ENCODE measurements around the gene TMEM132D. TPM values are rescaled to one million over a fixed set of nuclear protein-coding genes. Genes with fewer than 3 reads are reported as not detected.

Gene TMEM132D
- polyA plus RNA-seq, 1 experiment: 0.02 TPM

- POLR2A ChIA-PET: no interaction called here
- no peak for DNase-seq (ENCODE audit: low read depth)
These were observed 206.9 kb downstream of the TMEM132D start for GRCh38 chr12:129696926-129697325.

GRCh38 chr12:129696405-129696804 lies 207.4 kb downstream of the TMEM132D start:
- H3K36me3 ChIP-seq (ENCODE audit: control insufficient read depth, insufficient read depth, low read length): no peaks in the 10 kb centered on the region
- TF ChIP-seq CTCF (IDR thresholded peaks at IDR 0.05; ENCODE audit: insufficient read depth, low read depth, low read length): no peak
- no peaks in the 10 kb centered on the region for H3K27me3 ChIP-seq (ENCODE audit: control insufficient read depth, insufficient read depth, low read length)
- no peak overlapping the region for H3K4me3 ChIP-seq (ENCODE audit: low read depth, low read length)
- POLR2A ChIA-PET: no interaction called here
- CTCF ChIA-PET: no interaction called here
- no peak for DNase-seq (ENCODE audit: low read depth)

More at GRCh38 chr12:129696926-129697325, 206.9 kb downstream of the TMEM132D start:
- Histone ChIP-seq H3K4me3 (ENCODE audit: low read depth, low read length) (no peak overlapping the region), H3K27me3 (ENCODE audit: control insufficient read depth, insufficient read depth, low read length) (no peaks in the 10 kb centered on the region), H3K36me3 (ENCODE audit: control insufficient read depth, insufficient read depth, low read length) (no peaks in the 10 kb centered on the region)
- TF ChIP-seq CTCF (IDR thresholded peaks at IDR 0.05; ENCODE audit: insufficient read depth, low read depth, low read length): no peak
- CTCF ChIA-PET: interaction anchor here (0.5 kb wide), 1 partner anchor 10 kb away, joined by 4 read pairs; no protein-coding TSS in a partner anchor

DNA sequence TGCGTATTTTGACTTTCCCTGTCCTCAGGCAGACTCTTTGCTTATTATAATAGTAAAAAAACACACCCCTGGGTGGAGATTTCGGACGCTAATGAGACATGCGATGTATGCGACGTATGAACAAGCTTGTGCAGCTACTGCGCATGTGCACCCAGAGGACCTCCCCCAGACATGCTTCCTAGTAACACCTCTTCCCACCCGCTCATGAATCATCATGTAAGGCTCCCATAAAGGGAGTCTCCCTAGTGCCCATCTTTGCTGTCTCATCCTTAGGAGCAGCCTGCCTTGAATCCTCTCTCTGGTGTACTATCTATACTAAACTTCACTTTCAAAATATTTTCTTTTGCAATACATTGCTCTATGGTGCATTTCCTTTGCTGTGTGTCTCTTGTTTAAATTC lies 210.1 kb downstream of the TMEM132D start:
- DNase-seq (ENCODE audit: low read depth): no peak
- CTCF ChIA-PET: no interaction called here
- POLR2A ChIA-PET: no interaction called here
- TF ChIP-seq CTCF (IDR thresholded peaks at IDR 0.05; ENCODE audit: insufficient read depth, low read depth, low read length): no peak
- no peak overlapping the region for H3K4me3 ChIP-seq (ENCODE audit: low read depth, low read length)
- H3K36me3 ChIP-seq (ENCODE audit: control insufficient read depth, insufficient read depth, low read length): no peaks in the 10 kb centered on the region
- H3K27me3 ChIP-seq (ENCODE audit: control insufficient read depth, insufficient read depth, low read length): no peaks in the 10 kb centered on the region

GRCh38 chr12:129687731-129688130 lies 216.1 kb downstream of the TMEM132D start:
- POLR2A ChIA-PET: no interaction called here
- H3K4me3 ChIP-seq (ENCODE audit: low read depth, low read length): no peak overlapping the region
- CTCF ChIA-PET: no interaction called here
- TF ChIP-seq CTCF (IDR thresholded peaks at IDR 0.05; ENCODE audit: insufficient read depth, low read depth, low read length): no peak
- no peak for DNase-seq (ENCODE audit: low read depth)
- H3K36me3 ChIP-seq (ENCODE audit: control insufficient read depth, insufficient read depth, low read length): no peaks in the 10 kb centered on the region
- H3K27me3 ChIP-seq (ENCODE audit: control insufficient read depth, insufficient read depth, low read length): no peaks in the 10 kb centered on the region

DNA sequence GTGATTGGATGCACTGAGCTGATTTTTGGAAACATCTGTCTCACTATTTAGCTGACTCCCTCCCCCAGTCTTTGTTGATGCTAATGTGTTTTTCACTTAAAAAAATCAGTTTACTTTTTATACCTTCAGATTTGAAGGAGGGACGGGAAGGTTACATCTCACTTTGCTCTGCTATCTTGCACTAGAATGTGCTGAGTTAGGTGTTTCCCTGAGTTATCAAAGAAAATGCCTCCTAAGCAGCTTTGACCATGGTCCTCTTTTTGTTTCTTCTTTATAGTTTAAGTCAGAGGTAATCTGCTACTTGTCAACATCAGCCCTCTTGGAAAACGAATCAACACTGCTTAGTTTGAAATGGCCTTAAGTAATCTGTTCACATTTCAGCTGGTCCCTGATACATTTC lies 222.0 kb downstream of the TMEM132D start:
- TF ChIP-seq CTCF (IDR thresholded peaks at IDR 0.05; ENCODE audit: insufficient read depth, low read depth, low read length): no peak
- Histone ChIP-seq H3K4me3 (ENCODE audit: low read depth, low read length) (no peak overlapping the region), H3K36me3 (ENCODE audit: control insufficient read depth, insufficient read depth, low read length) (no peaks in the 10 kb centered on the region), H3K27me3 (ENCODE audit: control insufficient read depth, insufficient read depth, low read length) (no peaks in the 10 kb centered on the region)
- DNase-seq (ENCODE audit: low read depth): no peak
- CTCF ChIA-PET: no interaction called here
- POLR2A ChIA-PET: no interaction called here
